ENCODE results near the gene SLC1A1.

The SLC1A1 gene

GRCh38 chr9:4490705-4491625 lies 697 bp downstream of the SLC1A1 start:
- Histone ChIP-seq H3K27ac (ENCODE audit: low read depth, low read length) (peak overlapping the region; percentile 76), H3K9ac (ENCODE audit: low read depth, low read length) (peak overlapping the region; percentile 7), H3K4me1 (ENCODE audit: control insufficient read depth, insufficient read depth, low read length) (peaks cover 15% of the 10 kb centered on the region), H3K27me3 (ENCODE audit: control insufficient read depth, insufficient read depth, low read length) (peaks cover 29% of the 10 kb centered on the region), H3K36me3 (ENCODE audit: control insufficient read depth, insufficient read depth, low read length) (no peaks in the 10 kb centered on the region), H3K4me3 (ENCODE audit: low read depth, low read length) (peak overlapping the region; percentile 85), H3K9me3 (ENCODE audit: control insufficient read depth, insufficient read depth, low read length) (no peaks in the 10 kb centered on the region)

- Histone ChIP-seq H3K36me3 (ENCODE audit: control insufficient read depth, insufficient read depth, low read length) (no peaks in the 10 kb centered on the region), H3K4me3 (ENCODE audit: low read depth, low read length) (peak overlapping the region; percentile 85), H3K9me3 (ENCODE audit: control insufficient read depth, insufficient read depth, low read length) (no peaks in the 10 kb centered on the region), H3K27me3 (ENCODE audit: control insufficient read depth, insufficient read depth, low read length) (peaks cover 29% of the 10 kb centered on the region), H3K9ac (ENCODE audit: low read depth, low read length) (peak overlapping the region; percentile 7; the same call in 1 of the 2 replicates), H3K4me1 (ENCODE audit: control insufficient read depth, insufficient read depth, low read length) (peaks cover 12% of the 10 kb centered on the region), H3K27ac (ENCODE audit: low read depth, low read length) (peak overlapping the region; percentile 76)
Measured at GRCh38 chr9:4491626-4491975, 1.3 kb downstream of the SLC1A1 start.

- peaks cover 20% of the 10 kb centered on the region for H3K27me3 ChIP-seq (ENCODE audit: control insufficient read depth, insufficient read depth, low read length)
- H3K4me3 ChIP-seq (ENCODE audit: low read depth, low read length): no peak overlapping the region
- H3K9me3 ChIP-seq (ENCODE audit: control insufficient read depth, insufficient read depth, low read length): no peaks in the 10 kb centered on the region
- H3K36me3 ChIP-seq (ENCODE audit: control insufficient read depth, insufficient read depth, low read length): no peaks in the 10 kb centered on the region
- peaks cover 12% of the 10 kb centered on the region for H3K4me1 ChIP-seq (ENCODE audit: control insufficient read depth, insufficient read depth, low read length)
- no peak overlapping the region for H3K9ac ChIP-seq (ENCODE audit: low read depth, low read length)
- no peak overlapping the region for H3K27ac ChIP-seq (ENCODE audit: low read depth, low read length)
Measured at GRCh38 chr9:4494332-4494731, 4.1 kb downstream of the SLC1A1 start.

- Histone ChIP-seq H3K4me3 (ENCODE audit: low read depth, low read length) (no peak overlapping the region), H3K9ac (ENCODE audit: low read depth, low read length) (no peak overlapping the region), H3K9me3 (ENCODE audit: control insufficient read depth, insufficient read depth, low read length) (no peaks in the 10 kb centered on the region), H3K27me3 (ENCODE audit: control insufficient read depth, insufficient read depth, low read length) (peaks cover 15% of the 10 kb centered on the region), H3K36me3 (ENCODE audit: control insufficient read depth, insufficient read depth, low read length) (no peaks in the 10 kb centered on the region), H3K27ac (ENCODE audit: low read depth, low read length) (no peak overlapping the region), H3K4me1 (ENCODE audit: control insufficient read depth, insufficient read depth, low read length) (peaks cover 12% of the 10 kb centered on the region)
Measured at GRCh38 chr9:4494806-4495205, 4.5 kb downstream of the SLC1A1 start.

- Histone ChIP-seq H3K4me3 (ENCODE audit: low read depth, low read length) (no peak overlapping the region), H3K27ac (ENCODE audit: low read depth, low read length) (no peak overlapping the region), H3K9me3 (ENCODE audit: control insufficient read depth, insufficient read depth, low read length) (no peaks in the 10 kb centered on the region), H3K27me3 (ENCODE audit: control insufficient read depth, insufficient read depth, low read length) (peaks cover 8% of the 10 kb centered on the region), H3K4me1 (ENCODE audit: control insufficient read depth, insufficient read depth, low read length) (peaks cover 12% of the 10 kb centered on the region), H3K9ac (ENCODE audit: low read depth, low read length) (no peak overlapping the region), H3K36me3 (ENCODE audit: control insufficient read depth, insufficient read depth, low read length) (no peaks in the 10 kb centered on the region)
Measured at GRCh38 chr9:4495537-4495936, 5.3 kb downstream of the SLC1A1 start.

- H3K4me1 ChIP-seq (ENCODE audit: control insufficient read depth, insufficient read depth, low read length): peaks cover 12% of the 10 kb centered on the region
- no peaks in the 10 kb centered on the region for H3K36me3 ChIP-seq (ENCODE audit: control insufficient read depth, insufficient read depth, low read length)
- no peaks in the 10 kb centered on the region for H3K9me3 ChIP-seq (ENCODE audit: control insufficient read depth, insufficient read depth, low read length)
Measured at GRCh38 chr9:4496497-4496896, 6.2 kb downstream of the SLC1A1 start.

GRCh38 chr9:4497395-4497794 lies 7.1 kb downstream of the SLC1A1 start:
- H3K4me3 ChIP-seq (ENCODE audit: low read depth, low read length): no peak overlapping the region

More at GRCh38 chr9:4496497-4496896, 6.2 kb downstream of the SLC1A1 start:
- H3K27ac ChIP-seq (ENCODE audit: low read depth, low read length): no peak overlapping the region
- H3K4me3 ChIP-seq (ENCODE audit: low read depth, low read length): no peak overlapping the region
- H3K27me3 ChIP-seq (ENCODE audit: control insufficient read depth, insufficient read depth, low read length): no peaks in the 10 kb centered on the region
- no peak overlapping the region for H3K9ac ChIP-seq (ENCODE audit: low read depth, low read length)

GRCh38 chr9:4497855-4498254 lies 7.6 kb downstream of the SLC1A1 start:
- Histone ChIP-seq H3K27me3 (ENCODE audit: control insufficient read depth, insufficient read depth, low read length) (no peaks in the 10 kb centered on the region), H3K27ac (ENCODE audit: low read depth, low read length) (no peak overlapping the region), H3K9me3 (ENCODE audit: control insufficient read depth, insufficient read depth, low read length) (no peaks in the 10 kb centered on the region), H3K36me3 (ENCODE audit: control insufficient read depth, insufficient read depth, low read length) (no peaks in the 10 kb centered on the region), H3K4me3 (ENCODE audit: low read depth, low read length) (no peak overlapping the region), H3K4me1 (ENCODE audit: control insufficient read depth, insufficient read depth, low read length) (0 out of 2 replicates have a peak, but pooled peaks cover 6% of the 10 kb centered on the region), H3K9ac (ENCODE audit: low read depth, low read length) (no peak overlapping the region)

More at GRCh38 chr9:4497395-4497794, 7.1 kb downstream of the SLC1A1 start:
- H3K9ac ChIP-seq (ENCODE audit: low read depth, low read length): no peak overlapping the region
- H3K36me3 ChIP-seq (ENCODE audit: control insufficient read depth, insufficient read depth, low read length): no peaks in the 10 kb centered on the region
- no peaks in the 10 kb centered on the region for H3K9me3 ChIP-seq (ENCODE audit: control insufficient read depth, insufficient read depth, low read length)
- H3K27ac ChIP-seq (ENCODE audit: low read depth, low read length): no peak overlapping the region
- H3K4me1 ChIP-seq (ENCODE audit: control insufficient read depth, insufficient read depth, low read length): 0 out of 2 replicates have a peak, but pooled peaks cover 6% of the 10 kb centered on the region
- H3K27me3 ChIP-seq (ENCODE audit: control insufficient read depth, insufficient read depth, low read length): no peaks in the 10 kb centered on the region

GRCh38 chr9:4499917-4500316 lies 9.6 kb downstream of the SLC1A1 start:
- Histone ChIP-seq H3K27me3 (ENCODE audit: control insufficient read depth, insufficient read depth, low read length) (no peaks in the 10 kb centered on the region), H3K36me3 (ENCODE audit: control insufficient read depth, insufficient read depth, low read length) (no peaks in the 10 kb centered on the region), H3K9ac (ENCODE audit: low read depth, low read length) (no peak overlapping the region), H3K4me1 (ENCODE audit: control insufficient read depth, insufficient read depth, low read length) (0 out of 2 replicates have a peak, but pooled peaks cover 2% of the 10 kb centered on the region), H3K9me3 (ENCODE audit: control insufficient read depth, insufficient read depth, low read length) (no peaks in the 10 kb centered on the region), H3K27ac (ENCODE audit: low read depth, low read length) (no peak overlapping the region), H3K4me3 (ENCODE audit: low read depth, low read length) (no peak overlapping the region)

GRCh38 chr9:4501147-4501507 lies 10.9 kb downstream of the SLC1A1 start:
- Histone ChIP-seq H3K36me3 (ENCODE audit: control insufficient read depth, insufficient read depth, low read length) (no peaks in the 10 kb centered on the region), H3K9me3 (ENCODE audit: control insufficient read depth, insufficient read depth, low read length) (no peaks in the 10 kb centered on the region), H3K4me3 (ENCODE audit: low read depth, low read length) (no peak overlapping the region), H3K27me3 (ENCODE audit: control insufficient read depth, insufficient read depth, low read length) (no peaks in the 10 kb centered on the region), H3K4me1 (ENCODE audit: control insufficient read depth, insufficient read depth, low read length) (no peaks in the 10 kb centered on the region), H3K9ac (ENCODE audit: low read depth, low read length) (no peak overlapping the region), H3K27ac (ENCODE audit: low read depth, low read length) (no peak overlapping the region)

- Histone ChIP-seq H3K4me3 (ENCODE audit: low read depth, low read length) (no peak overlapping the region), H3K36me3 (ENCODE audit: control insufficient read depth, insufficient read depth, low read length) (no peaks in the 10 kb centered on the region), H3K27me3 (ENCODE audit: control insufficient read depth, insufficient read depth, low read length) (no peaks in the 10 kb centered on the region), H3K9ac (ENCODE audit: low read depth, low read length) (no peak overlapping the region), H3K27ac (ENCODE audit: low read depth, low read length) (no peak overlapping the region), H3K9me3 (ENCODE audit: control insufficient read depth, insufficient read depth, low read length) (no peaks in the 10 kb centered on the region), H3K4me1 (ENCODE audit: control insufficient read depth, insufficient read depth, low read length) (no peaks in the 10 kb centered on the region)
Measured at GRCh38 chr9:4502444-4502843, 12.2 kb downstream of the SLC1A1 start.

Measured in HUES48 (cell line).